22Rv1 (cell line): ENCODE data around the gene SYNDIG1.

ENCODE experiments used
- H3K27ac ChIP-seq: fragments of 450-650 bp; 2 replicates; pipeline ENCODE4 v1.5.1; 2017
- ZFX ChIP-seq: fragments of 450-650 bp; IDR thresholded peaks from 2 replicates; pipeline ENCODE4 v1.6.1; 2017; ENCODE audit warnings: antibody characterized with exemption, borderline replicate concordance
- TF ChIP-seq, protein P1 (sequence below): fragments of 450-650 bp; IDR thresholded peaks from 2 replicates; pipeline ENCODE4 v1.5.1; 2017; ENCODE audit warnings: mild to moderate bottlenecking

SYNDIG1 gene

GRCh38 chr20:24598996-24599395, 129.6 kb downstream of the SYNDIG1 start:
- TF ChIP-seq, protein P1, sequence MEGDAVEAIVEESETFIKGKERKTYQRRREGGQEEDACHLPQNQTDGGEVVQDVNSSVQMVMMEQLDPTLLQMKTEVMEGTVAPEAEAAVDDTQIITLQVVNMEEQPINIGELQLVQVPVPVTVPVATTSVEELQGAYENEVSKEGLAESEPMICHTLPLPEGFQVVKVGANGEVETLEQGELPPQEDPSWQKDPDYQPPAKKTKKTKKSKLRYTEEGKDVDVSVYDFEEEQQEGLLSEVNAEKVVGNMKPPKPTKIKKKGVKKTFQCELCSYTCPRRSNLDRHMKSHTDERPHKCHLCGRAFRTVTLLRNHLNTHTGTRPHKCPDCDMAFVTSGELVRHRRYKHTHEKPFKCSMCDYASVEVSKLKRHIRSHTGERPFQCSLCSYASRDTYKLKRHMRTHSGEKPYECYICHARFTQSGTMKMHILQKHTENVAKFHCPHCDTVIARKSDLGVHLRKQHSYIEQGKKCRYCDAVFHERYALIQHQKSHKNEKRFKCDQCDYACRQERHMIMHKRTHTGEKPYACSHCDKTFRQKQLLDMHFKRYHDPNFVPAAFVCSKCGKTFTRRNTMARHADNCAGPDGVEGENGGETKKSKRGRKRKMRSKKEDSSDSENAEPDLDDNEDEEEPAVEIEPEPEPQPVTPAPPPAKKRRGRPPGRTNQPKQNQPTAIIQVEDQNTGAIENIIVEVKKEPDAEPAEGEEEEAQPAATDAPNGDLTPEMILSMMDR = no peak
- no peak for TF ChIP-seq ZFX
- H3K27ac ChIP-seq = no peak overlapping the region

DNA sequence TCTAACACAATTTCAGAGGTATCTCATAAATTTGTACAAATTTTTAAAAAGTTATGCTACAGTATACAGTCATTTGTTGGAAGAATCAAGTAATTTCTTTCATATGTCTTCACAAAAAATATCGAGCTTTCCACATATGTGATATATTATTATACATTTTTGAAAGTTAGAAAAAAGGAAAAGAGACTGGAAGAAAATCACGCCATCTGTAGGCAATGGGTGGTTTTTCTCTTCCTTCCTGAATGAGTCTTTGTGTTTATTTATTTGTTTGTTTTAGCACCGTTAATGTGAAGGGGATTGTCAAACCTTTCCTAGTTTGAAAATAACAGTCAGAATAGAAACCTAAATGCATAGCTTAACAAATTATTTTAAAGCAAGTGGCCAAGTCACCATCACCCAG, 130.6 kb downstream of the SYNDIG1 start:
- H3K27ac ChIP-seq = no peak overlapping the region
- TF ChIP-seq ZFX = no peak
- TF ChIP-seq, protein P1 = no peak

GRCh38 chr20:24603454-24603853, 134.0 kb downstream of the SYNDIG1 start:
- TF ChIP-seq, protein P1 = no peak
- TF ChIP-seq ZFX = no peak

GRCh38 chr20:24604966-24605665, 135.7 kb downstream of the SYNDIG1 start:
- TF ChIP-seq, protein P1 = no peak
- TF ChIP-seq ZFX = no peak
- H3K27ac ChIP-seq = no peak overlapping the region

More at GRCh38 chr20:24603454-24603853, 134.0 kb downstream of the SYNDIG1 start:
- H3K27ac ChIP-seq = no peak overlapping the region

DNA sequence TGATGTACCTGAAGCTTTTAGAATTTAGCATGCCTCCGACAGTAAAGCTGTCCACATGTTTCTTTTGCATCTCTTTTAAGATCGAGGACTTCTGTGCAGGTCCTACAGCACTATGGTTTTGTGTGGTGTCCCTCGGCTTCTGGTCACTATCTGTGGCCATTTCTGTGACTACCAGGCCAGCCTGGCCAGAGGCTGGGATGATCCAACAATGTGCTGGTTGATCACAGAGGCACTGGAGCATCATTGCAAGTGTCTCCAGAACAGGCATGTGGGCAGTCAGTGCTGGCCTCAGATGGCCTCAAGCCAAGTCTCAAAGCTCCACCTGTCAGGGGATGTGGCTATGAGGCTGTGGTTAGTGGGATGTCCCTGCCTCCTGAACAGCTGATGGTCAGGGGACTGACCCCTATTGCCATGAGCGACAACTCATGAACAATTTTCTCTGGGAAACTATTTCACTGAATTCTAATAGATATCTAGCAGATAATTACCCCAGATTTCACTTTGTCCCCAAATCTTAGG, 136.6 kb downstream of the SYNDIG1 start:
- no peak overlapping the region for H3K27ac ChIP-seq
- TF ChIP-seq, protein P1 = no peak
- TF ChIP-seq ZFX = no peak

- H3K27ac ChIP-seq = no peak overlapping the region
- no peak for TF ChIP-seq ZFX
- TF ChIP-seq, protein P1 = no peak
Measured at GRCh38 chr20:24607402-24607801, 138.0 kb downstream of the SYNDIG1 start.

DNA sequence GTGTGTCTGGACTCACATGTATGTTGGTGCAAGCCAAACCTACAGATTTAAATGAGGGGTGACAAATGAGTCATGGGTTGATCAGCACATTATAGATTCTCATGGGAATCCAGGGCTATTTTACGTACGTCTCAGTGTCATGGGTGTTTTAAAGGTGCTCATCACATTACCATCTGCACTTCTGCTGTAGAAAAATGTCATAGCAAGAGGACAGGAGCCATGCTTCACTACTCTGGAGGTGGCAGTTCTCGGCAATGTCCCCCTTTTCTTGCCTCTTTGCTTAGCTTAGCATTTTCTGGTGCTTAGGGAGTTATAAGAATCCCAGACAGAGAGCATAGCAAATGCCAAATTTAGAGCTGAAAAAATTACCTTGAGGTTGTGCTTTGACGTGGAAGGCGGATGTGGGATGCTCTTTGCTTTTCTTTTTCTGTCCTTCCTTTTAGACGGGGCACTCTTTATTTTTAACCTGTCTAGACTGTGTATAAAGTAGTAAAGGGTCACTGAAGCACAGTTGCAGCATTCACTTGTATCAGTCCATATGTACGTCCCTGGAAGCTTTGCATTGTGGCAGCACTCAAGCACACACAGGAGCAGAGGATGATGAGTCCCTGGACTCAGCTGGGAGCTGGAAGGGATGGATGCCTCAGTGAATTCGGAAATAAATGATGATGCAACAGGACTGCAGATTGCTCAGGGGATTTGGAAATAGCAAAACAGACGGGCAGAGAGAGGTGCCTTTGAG, 139.7 kb downstream of the SYNDIG1 start:
- no peak for TF ChIP-seq ZFX
- TF ChIP-seq, protein P1 = no peak
- H3K27ac ChIP-seq = no peak overlapping the region
